ENCODE measurements around the gene CKM.

Gene CKM

GRCh38 chr19:45296355-45296754 is 26.3 kb downstream of the CKM start:
- no peak for ATAC-seq (ENCODE audit: insufficient read depth, low read depth)
- DNase-seq = no peak
- no peak overlapping the region for H3K27ac ChIP-seq (ENCODE audit: low read length)

GRCh38 chr19:45295873-45296272 is 26.8 kb downstream of the CKM start:
- TF ChIP-seq CTCF (IDR thresholded peaks at IDR 0.05; ENCODE audit: borderline replicate concordance, extremely low read depth, low read length, poor library complexity, severe bottlenecking) = no peak
- H3K4me2 ChIP-seq (ENCODE audit: insufficient read depth, low read length) = no peak overlapping the region
- no peaks in the 10 kb centered on the region for H3K27me3 ChIP-seq (ENCODE audit: insufficient read depth, low read length, poor library complexity)
- H3K4me1 ChIP-seq (ENCODE audit: insufficient read depth, low read length) = no peaks in the 10 kb centered on the region
- peaks cover 2% of the 10 kb centered on the region for H3K9me3 ChIP-seq (ENCODE audit: insufficient read depth, low read length, severe bottlenecking)
- peaks cover 3% of the 10 kb centered on the region; the same call in 1 of the 2 replicates for H4K20me1 ChIP-seq (ENCODE audit: insufficient read depth, low read length)
- ATAC-seq (ENCODE audit: insufficient read depth, low read depth) = no peak
- H3K79me2 ChIP-seq (ENCODE audit: insufficient read depth, low read length) = no peaks in the 10 kb centered on the region
- no peak overlapping the region for H3K4me3 ChIP-seq (ENCODE audit: low read depth in 1 of 2, low read length in 2 of 2)
- H3K9ac ChIP-seq (ENCODE audit: low read depth, low read length) = no peak overlapping the region
- H3K36me3 ChIP-seq (ENCODE audit: insufficient read depth, low read length) = peaks cover 45% of the 10 kb centered on the region
- no peak for DNase-seq
- no peak overlapping the region for H2AFZ ChIP-seq (ENCODE audit: low read depth, low read length)
- no peak overlapping the region for H3K27ac ChIP-seq (ENCODE audit: low read length)

More at GRCh38 chr19:45296355-45296754, 26.3 kb downstream of the CKM start:
- Histone ChIP-seq H3K36me3 (ENCODE audit: insufficient read depth, low read length) (peaks cover 41% of the 10 kb centered on the region), H3K4me2 (ENCODE audit: insufficient read depth, low read length) (no peak overlapping the region), H2AFZ (ENCODE audit: low read depth, low read length) (no peak overlapping the region), H3K9ac (ENCODE audit: low read depth, low read length) (no peak overlapping the region), H3K4me1 (ENCODE audit: insufficient read depth, low read length) (no peaks in the 10 kb centered on the region), H3K9me3 (ENCODE audit: insufficient read depth, low read length, severe bottlenecking) (peaks cover 2% of the 10 kb centered on the region), H3K79me2 (ENCODE audit: insufficient read depth, low read length) (no peaks in the 10 kb centered on the region), H4K20me1 (ENCODE audit: insufficient read depth, low read length) (peaks cover 3% of the 10 kb centered on the region; the same call in 1 of the 2 replicates), H3K4me3 (ENCODE audit: low read depth in 1 of 2, low read length in 2 of 2) (no peak overlapping the region), H3K27me3 (ENCODE audit: insufficient read depth, low read length, poor library complexity) (no peaks in the 10 kb centered on the region)
- no peak for TF ChIP-seq EZH2 (IDR thresholded peaks at IDR 0.05; ENCODE audit: borderline replicate concordance, low read depth, low read length, severe bottlenecking)
- TF ChIP-seq CTCF (IDR thresholded peaks at IDR 0.05; ENCODE audit: borderline replicate concordance, extremely low read depth, low read length, poor library complexity, severe bottlenecking) = no peak

- peaks cover 2% of the 10 kb centered on the region for H3K9me3 ChIP-seq (ENCODE audit: insufficient read depth, low read length, severe bottlenecking)
Observed at GRCh38 chr19:45294291-45295029, 28.2 kb downstream of the CKM start.

More at GRCh38 chr19:45294291-45295029, 28.2 kb downstream of the CKM start:
- Histone ChIP-seq H3K4me2 (ENCODE audit: insufficient read depth, low read length) (no peak overlapping the region), H3K27me3 (ENCODE audit: insufficient read depth, low read length, poor library complexity) (no peaks in the 10 kb centered on the region), H3K4me3 (ENCODE audit: low read depth in 1 of 2, low read length in 2 of 2) (no peak overlapping the region), H3K36me3 (ENCODE audit: insufficient read depth, low read length) (peaks cover 47% of the 10 kb centered on the region), H4K20me1 (ENCODE audit: insufficient read depth, low read length) (peaks cover 3% of the 10 kb centered on the region; the same call in 1 of the 2 replicates), H3K27ac (ENCODE audit: low read length) (no peak overlapping the region), H3K9ac (ENCODE audit: low read depth, low read length) (no peak overlapping the region), H3K4me1 (ENCODE audit: insufficient read depth, low read length) (no peaks in the 10 kb centered on the region), H3K79me2 (ENCODE audit: insufficient read depth, low read length) (no peaks in the 10 kb centered on the region), H2AFZ (ENCODE audit: low read depth, low read length) (no peak overlapping the region)
- DNase-seq (no peak), ATAC-seq (ENCODE audit: insufficient read depth, low read depth) (no peak)
- TF ChIP-seq EZH2 (IDR thresholded peaks at IDR 0.05; ENCODE audit: borderline replicate concordance, low read depth, low read length, severe bottlenecking) (no peak), CTCF (IDR thresholded peaks at IDR 0.05; ENCODE audit: borderline replicate concordance, extremely low read depth, low read length, poor library complexity, severe bottlenecking) (no peak)
